Stimulated activated naive CD8-positive, alpha-beta T cell treated with anti-CD3 and anti-CD28 coated beads, Interleukin-15, Interleukin-2, amounts not matched to agents 100 U/mL and 50 U/mL, for 24 hours (primary cell): ENCODE results near the gene IL22RA1.

Experiments
- ATAC-seq: fragments of 150-1000 bp; cut with Tn5 transposase; one replicate; pipeline ENCODE4 v1.10.0; 2021
- DNase-seq: peaks from one replicate; pipeline ENCODE4 v3.0.0; 2021

IL22RA1 gene

GRCh38 chr1:24165500-24165899 lies 22.6 kb upstream of the IL22RA1 start:
- DNase-seq (no peak), ATAC-seq (no peak)

GRCh38 chr1:24164004-24164403 lies 21.1 kb upstream of the IL22RA1 start:
- ATAC-seq (no peak), DNase-seq (no peak)

- DNase-seq (no peak), ATAC-seq (no peak)
These were observed 19.3 kb upstream of the IL22RA1 start for GRCh38 chr1:24162201-24162600.

- no peak for ATAC-seq
- DNase-seq = no peak
These were observed 18.3 kb upstream of the IL22RA1 start for GRCh38 chr1:24161270-24161669.

GRCh38 chr1:24159366-24159765 lies 16.4 kb upstream of the IL22RA1 start:
- DNase-seq = no peak
- no peak for ATAC-seq

- ATAC-seq (no peak), DNase-seq (no peak)
These were observed 15.1 kb upstream of the IL22RA1 start for GRCh38 chr1:24157918-24158481.

- DNase-seq (no peak), ATAC-seq (no peak)
These were observed 13.8 kb upstream of the IL22RA1 start for GRCh38 chr1:24156542-24157260.

- ATAC-seq = peak; percentile 33
- peak; percentile 13 for DNase-seq
These were observed 12.3 kb upstream of the IL22RA1 start for GRCh38 chr1:24155011-24155782.

GRCh38 chr1:24154215-24154614 lies 11.3 kb upstream of the IL22RA1 start:
- ATAC-seq (no peak), DNase-seq (no peak)

GRCh38 chr1:24152631-24153494 lies 9.9 kb upstream of the IL22RA1 start:
- DNase-seq (no peak), ATAC-seq (no peak)

- no peak for DNase-seq
- ATAC-seq = no peak
These were observed 8.2 kb upstream of the IL22RA1 start for GRCh38 chr1:24151175-24151533.

- DNase-seq = peak; percentile 94
- peak; percentile 87 for ATAC-seq
These were observed 7.6 kb upstream of the IL22RA1 start for GRCh38 chr1:24150234-24151174.

GRCh38 chr1:24149866-24150233 lies 6.9 kb upstream of the IL22RA1 start:
- ATAC-seq (peak; percentile 80), DNase-seq (peak; percentile 57)

- ATAC-seq = no peak
- DNase-seq = no peak
These were observed 4.9 kb upstream of the IL22RA1 start for GRCh38 chr1:24147816-24148215.

- ATAC-seq (no peak), DNase-seq (no peak)
These were observed 4.3 kb upstream of the IL22RA1 start for GRCh38 chr1:24147194-24147593.

GRCh38 chr1:24141311-24141997 lies 1.5 kb downstream of the IL22RA1 start:
- DNase-seq = no peak
- no peak for ATAC-seq

- no peak for DNase-seq
- ATAC-seq = no peak
These were observed 2.2 kb downstream of the IL22RA1 start for GRCh38 chr1:24140741-24141181.

- ATAC-seq (no peak), DNase-seq (no peak)
These were observed 3.0 kb downstream of the IL22RA1 start for GRCh38 chr1:24139841-24140425.

GRCh38 chr1:24139222-24139489 lies 3.8 kb downstream of the IL22RA1 start:
- ATAC-seq (no peak), DNase-seq (no peak)

- DNase-seq = no peak
- no peak for ATAC-seq
These were observed 4.3 kb downstream of the IL22RA1 start for GRCh38 chr1:24138476-24139221.
